HAP-1 (cell line): Measurements from ENCODE around the gene RAD51B.

Source experiments
- DNase-seq, 2 experiments: peaks; one replicate each; pipeline ENCODE4 v3.0.0-alpha.2; 2016 to 2020; ENCODE audit warnings: low spot score in 2 of 2
- H3K27me3 ChIP-seq: fragments of 250-450 bp; sonication (Bioruptor Pico); 2 replicates; pipeline ENCODE4 v1.5.1; 2020; ENCODE audit warnings: low read depth, mild to moderate bottlenecking, moderate library complexity
- H3K36me3 ChIP-seq: fragments of 250-450 bp; sonication (Bioruptor Pico); replicated peaks from 2 replicates; pipeline ENCODE4 v1.5.1; 2020; ENCODE audit warnings: mild to moderate bottlenecking
- H3K4me1 ChIP-seq: fragments of 250-450 bp; sonication (Bioruptor Pico); 2 replicates; pipeline ENCODE4 v1.5.1; 2020; ENCODE audit warnings: mild to moderate bottlenecking
- H3K4me3 ChIP-seq: fragments of 250-450 bp; sonication (Bioruptor Pico); 2 replicates; pipeline ENCODE4 v1.5.1; 2020; ENCODE audit warnings: mild to moderate bottlenecking, moderate library complexity
- H3K9me3 ChIP-seq: fragments of 250-450 bp; sonication (Bioruptor Pico); 2 replicates; pipeline ENCODE4 v1.5.1; 2020; ENCODE audit warnings: mild to moderate bottlenecking, moderate library complexity
- in situ Hi-C: fragments of 300-500 bp; cut with MboI; formaldehyde crosslinking; loops from 3 replicates; pipeline ENCODE4 v1.14.3; 2020; ENCODE audit warnings: low sequenced_read_pairs, inconsistent platforms, mixed read lengths

The RAD51B gene

GRCh38 chr14:68552075-68552474 is 732.5 kb downstream of the RAD51B start:
- Histone ChIP-seq H3K9me3 (no peaks in the 10 kb centered on the region), H3K4me3 (no peak overlapping the region), H3K36me3 (no peaks in the 10 kb centered on the region), H3K27me3 (no peaks in the 10 kb centered on the region), H3K4me1 (peaks cover 22% of the 10 kb centered on the region)
- DNase-seq: no peak
- in situ Hi-C loops: no loop called here

GRCh38 chr14:68552602-68553001 is 733.0 kb downstream of the RAD51B start:
- H3K4me1 ChIP-seq: peaks cover 22% of the 10 kb centered on the region
- no peaks in the 10 kb centered on the region for H3K36me3 ChIP-seq
- no peak for DNase-seq
- H3K4me3 ChIP-seq: no peak overlapping the region
- H3K27me3 ChIP-seq: no peaks in the 10 kb centered on the region
- in situ Hi-C loops: no loop called here
- no peaks in the 10 kb centered on the region for H3K9me3 ChIP-seq

GRCh38 chr14:68553311-68553710 is 733.7 kb downstream of the RAD51B start:
- H3K27me3 ChIP-seq: no peaks in the 10 kb centered on the region
- no peak for DNase-seq
- in situ Hi-C loops: no loop called here
- no peaks in the 10 kb centered on the region for H3K9me3 ChIP-seq
- H3K36me3 ChIP-seq: no peaks in the 10 kb centered on the region
- no peak overlapping the region for H3K4me3 ChIP-seq
- peaks cover 15% of the 10 kb centered on the region for H3K4me1 ChIP-seq

GRCh38 chr14:68554231-68554630 is 734.7 kb downstream of the RAD51B start:
- no peak overlapping the region for H3K4me3 ChIP-seq
- peaks cover 7% of the 10 kb centered on the region for H3K4me1 ChIP-seq
- in situ Hi-C loops: no loop called here
- no peak for DNase-seq
- H3K27me3 ChIP-seq: no peaks in the 10 kb centered on the region
- H3K36me3 ChIP-seq: no peaks in the 10 kb centered on the region
- no peaks in the 10 kb centered on the region for H3K9me3 ChIP-seq

GRCh38 chr14:68556253-68556652 is 736.7 kb downstream of the RAD51B start:
- H3K27me3 ChIP-seq: no peaks in the 10 kb centered on the region
- no peak overlapping the region for H3K4me3 ChIP-seq
- DNase-seq: no peak
- no peaks in the 10 kb centered on the region for H3K9me3 ChIP-seq
- in situ Hi-C loops: no loop called here
- no peaks in the 10 kb centered on the region for H3K4me1 ChIP-seq
- H3K36me3 ChIP-seq: no peaks in the 10 kb centered on the region

- no peaks in the 10 kb centered on the region for H3K27me3 ChIP-seq
- in situ Hi-C loops: no loop called here
- no peaks in the 10 kb centered on the region for H3K36me3 ChIP-seq
- no peaks in the 10 kb centered on the region for H3K4me1 ChIP-seq
- DNase-seq: no peak
- H3K4me3 ChIP-seq: no peak overlapping the region
- no peaks in the 10 kb centered on the region for H3K9me3 ChIP-seq
Measured at GRCh38 chr14:68557648-68558047, 738.1 kb downstream of the RAD51B start.

- Histone ChIP-seq H3K4me3 (no peak overlapping the region), H3K4me1 (no peaks in the 10 kb centered on the region), H3K27me3 (no peaks in the 10 kb centered on the region), H3K9me3 (no peaks in the 10 kb centered on the region), H3K36me3 (no peaks in the 10 kb centered on the region)
- in situ Hi-C loops: no loop called here
- DNase-seq: no peak
Measured at GRCh38 chr14:68558096-68558495, 738.5 kb downstream of the RAD51B start.

- Histone ChIP-seq H3K4me1 (no peaks in the 10 kb centered on the region), H3K36me3 (no peaks in the 10 kb centered on the region), H3K27me3 (no peaks in the 10 kb centered on the region), H3K9me3 (no peaks in the 10 kb centered on the region), H3K4me3 (no peak overlapping the region)
- no peak for DNase-seq
- in situ Hi-C loops: no loop called here
Measured at GRCh38 chr14:68559949-68560348, 740.4 kb downstream of the RAD51B start.

- Histone ChIP-seq H3K9me3 (no peaks in the 10 kb centered on the region), H3K27me3 (no peaks in the 10 kb centered on the region), H3K36me3 (no peaks in the 10 kb centered on the region), H3K4me3 (no peak overlapping the region), H3K4me1 (no peaks in the 10 kb centered on the region)
- in situ Hi-C loops: no loop called here
- no peak for DNase-seq
Measured at GRCh38 chr14:68561531-68562007, 742.0 kb downstream of the RAD51B start.

GRCh38 chr14:68562911-68563250 is 743.3 kb downstream of the RAD51B start:
- in situ Hi-C loops: no loop called here
- no peaks in the 10 kb centered on the region for H3K27me3 ChIP-seq
- H3K36me3 ChIP-seq: no peaks in the 10 kb centered on the region
- no peak for DNase-seq
- H3K4me1 ChIP-seq: no peaks in the 10 kb centered on the region
- no peaks in the 10 kb centered on the region for H3K9me3 ChIP-seq
- no peak overlapping the region for H3K4me3 ChIP-seq

GRCh38 chr14:68563251-68564131 is 743.9 kb downstream of the RAD51B start:
- no peak for DNase-seq
- H3K36me3 ChIP-seq: no peaks in the 10 kb centered on the region
- H3K4me1 ChIP-seq: no peaks in the 10 kb centered on the region
- H3K27me3 ChIP-seq: no peaks in the 10 kb centered on the region
- H3K9me3 ChIP-seq: no peaks in the 10 kb centered on the region
- no peak overlapping the region for H3K4me3 ChIP-seq
- in situ Hi-C loops: no loop called here

- no peaks in the 10 kb centered on the region for H3K4me1 ChIP-seq
- DNase-seq: no peak
- H3K4me3 ChIP-seq: no peak overlapping the region
- no peaks in the 10 kb centered on the region for H3K36me3 ChIP-seq
- H3K9me3 ChIP-seq: no peaks in the 10 kb centered on the region
- H3K27me3 ChIP-seq: no peaks in the 10 kb centered on the region
- in situ Hi-C loops: no loop called here
Measured at GRCh38 chr14:68564191-68564825, 744.7 kb downstream of the RAD51B start.

- no peak overlapping the region for H3K4me3 ChIP-seq
- no peaks in the 10 kb centered on the region for H3K9me3 ChIP-seq
- no peak for DNase-seq
- no peaks in the 10 kb centered on the region for H3K27me3 ChIP-seq
- no peaks in the 10 kb centered on the region for H3K4me1 ChIP-seq
- no peaks in the 10 kb centered on the region for H3K36me3 ChIP-seq
- in situ Hi-C loops: no loop called here
Measured at GRCh38 chr14:68564826-68565759, 745.5 kb downstream of the RAD51B start.

GRCh38 chr14:68566075-68566474 is 746.5 kb downstream of the RAD51B start:
- DNase-seq: no peak
- in situ Hi-C loops: no loop called here
- Histone ChIP-seq H3K9me3 (no peaks in the 10 kb centered on the region), H3K27me3 (no peaks in the 10 kb centered on the region), H3K4me1 (no peaks in the 10 kb centered on the region), H3K4me3 (no peak overlapping the region), H3K36me3 (no peaks in the 10 kb centered on the region)
